ENCODE measurements around the gene SAFB2. TPM values are rescaled to one million over a fixed set of nuclear protein-coding genes. Genes with fewer than 3 reads are reported as not detected.

Gene SAFB2
- total and polyA plus RNA-seq, 2 donors (not counting 3 experiments of a cell fraction or from before 2014, with no cell fraction given): 24.6 to 85.9 TPM

DNA sequence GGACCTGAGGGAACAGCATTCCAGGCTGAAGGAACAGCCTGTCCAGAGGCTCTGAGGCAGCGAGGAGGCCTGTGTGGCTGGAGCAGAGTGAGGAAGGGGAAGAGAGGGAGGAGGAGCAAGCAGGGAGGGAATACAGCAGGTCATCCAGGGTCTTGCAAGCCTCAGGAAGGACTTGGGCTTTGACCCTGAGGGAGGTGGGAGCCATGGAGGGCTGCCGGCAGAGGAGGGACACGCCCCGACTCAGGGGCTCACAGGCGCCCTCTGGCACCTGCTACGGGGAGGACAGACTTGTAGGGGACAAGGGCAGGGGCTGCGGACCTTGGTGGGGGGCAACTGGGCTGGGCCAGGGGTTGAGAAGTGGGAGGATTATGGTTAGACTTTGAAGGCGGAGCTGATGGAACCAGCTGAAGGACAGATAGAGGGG, 59.6 kb downstream of the SAFB2 start:
- Histone ChIP-seq H3K27me3 (ENCODE audit: control insufficient read depth in 2 of 2, insufficient read depth in 2 of 2, low read length in 2 of 2) (peaks cover 12 to 14% of the 10 kb centered on the region in 2 experiments), H3K9ac (replicated peaks; ENCODE audit: extremely low read depth, insufficient read depth, low read length) (no peak overlapping the region), H3K9me3 (replicated peaks; ENCODE audit: control insufficient read depth, insufficient read depth, low read length) (no peaks in the 10 kb centered on the region), H3K79me2 (ENCODE audit: control insufficient read depth, insufficient read depth, low read length) (no peaks in the 10 kb centered on the region), H3K36me3 (ENCODE audit: control insufficient read depth in 2 of 2, extremely low read depth in 1 of 2, insufficient read depth in 2 of 2, low read length in 2 of 2) (no peaks in the 10 kb centered on the region), H2AFZ (ENCODE audit: low read depth, low read length) (no peak overlapping the region), H3K4me3 (replicated peaks in 1 of 3; ENCODE audit: insufficient read depth in 1 of 3, low read depth in 1 of 3, low read length in 3 of 3) (no peak overlapping the region), H3K27ac (ENCODE audit: insufficient read depth, low read depth, low read length) (no peak overlapping the region), H3K9me1 (replicated peaks; ENCODE audit: control insufficient read depth, extremely low read depth, insufficient read depth, low read length) (no peaks in the 10 kb centered on the region), H3K4me1 (ENCODE audit: control insufficient read depth, extremely low read depth, insufficient read depth, low read length) (no peaks in the 10 kb centered on the region), H3K4me2 (ENCODE audit: insufficient read depth, low read length) (no peak overlapping the region), H4K20me1 (replicated peaks; ENCODE audit: control insufficient read depth, extremely low read depth, insufficient read depth, low read length) (no peaks in the 10 kb centered on the region)
- FAIRE-seq (no peak), DNase-seq (ENCODE audit: low read depth, low spot score) (no peak)
- CTCF ChIA-PET: interaction anchor here (1.6 kb wide), 1 partner anchor 15 kb away, joined by 5 read pairs; no protein-coding TSS in a partner anchor
- BruUV-seq (replicated peaks): no TSS peak
- TF ChIP-seq POLR2A (IDR thresholded peaks at IDR 0.05; ENCODE audit: low read depth, low read length) (no peak), POLR2AphosphoS5 (IDR thresholded peaks at IDR 0.05; ENCODE audit: insufficient read depth, low read depth, low read length) (no peak), EZH2 (IDR thresholded peaks at IDR 0.05; ENCODE audit: borderline replicate concordance, low read depth, low read length, severe bottlenecking) (no peak), JUN (IDR thresholded peaks at IDR 0.05; ENCODE audit: borderline replicate concordance, insufficient read depth, insufficient read length, low read depth) (no peak), MYC (IDR thresholded peaks at IDR 0.05; ENCODE audit: low read depth, low read length) (no peak), GATA2 (IDR thresholded peaks at IDR 0.05; ENCODE audit: insufficient read depth, insufficient read length, low read depth, low read length) (no peak)
- TF ChIP-seq, protein P1, sequence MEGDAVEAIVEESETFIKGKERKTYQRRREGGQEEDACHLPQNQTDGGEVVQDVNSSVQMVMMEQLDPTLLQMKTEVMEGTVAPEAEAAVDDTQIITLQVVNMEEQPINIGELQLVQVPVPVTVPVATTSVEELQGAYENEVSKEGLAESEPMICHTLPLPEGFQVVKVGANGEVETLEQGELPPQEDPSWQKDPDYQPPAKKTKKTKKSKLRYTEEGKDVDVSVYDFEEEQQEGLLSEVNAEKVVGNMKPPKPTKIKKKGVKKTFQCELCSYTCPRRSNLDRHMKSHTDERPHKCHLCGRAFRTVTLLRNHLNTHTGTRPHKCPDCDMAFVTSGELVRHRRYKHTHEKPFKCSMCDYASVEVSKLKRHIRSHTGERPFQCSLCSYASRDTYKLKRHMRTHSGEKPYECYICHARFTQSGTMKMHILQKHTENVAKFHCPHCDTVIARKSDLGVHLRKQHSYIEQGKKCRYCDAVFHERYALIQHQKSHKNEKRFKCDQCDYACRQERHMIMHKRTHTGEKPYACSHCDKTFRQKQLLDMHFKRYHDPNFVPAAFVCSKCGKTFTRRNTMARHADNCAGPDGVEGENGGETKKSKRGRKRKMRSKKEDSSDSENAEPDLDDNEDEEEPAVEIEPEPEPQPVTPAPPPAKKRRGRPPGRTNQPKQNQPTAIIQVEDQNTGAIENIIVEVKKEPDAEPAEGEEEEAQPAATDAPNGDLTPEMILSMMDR (IDR thresholded peaks at IDR 0.05; ENCODE audit: extremely low read depth in 1 of 2, insufficient read depth in 1 of 2, low read depth in 1 of 2, low read length in 2 of 2): no peak
- TF ChIP-seq, protein P2, sequence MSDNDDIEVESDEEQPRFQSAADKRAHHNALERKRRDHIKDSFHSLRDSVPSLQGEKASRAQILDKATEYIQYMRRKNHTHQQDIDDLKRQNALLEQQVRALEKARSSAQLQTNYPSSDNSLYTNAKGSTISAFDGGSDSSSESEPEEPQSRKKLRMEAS (IDR thresholded peaks at IDR 0.05; ENCODE audit: insufficient read depth, insufficient read length): no peak
- dilution Hi-C loops (cut with MboI; ENCODE audit: extremely low pct_ligation_motif_present, low sequenced_read_pairs) (no loop called here), intact Hi-C loops (cut with micrococcal nuclease) (no loop called here)
- POLR2A ChIA-PET: no interaction called here

Data from endothelial cell of umbilical vein (primary cell).